ENCODE data around the gene LSM10. TPM values are rescaled to one million over a fixed set of nuclear protein-coding genes. Genes with fewer than 3 reads are reported as not detected.

LSM10 gene
- total RNA-seq, 1 experiment from 2014 or later: 42.2 TPM

GRCh38 chr1:36383240-36383639, 14.5 kb downstream of the LSM10 start:
- peaks cover 12% of the 10 kb centered on the region; the same call in 1 of the 2 replicates for H3K79me2 ChIP-seq (ENCODE audit: insufficient read depth, low read length)
- Mint-ChIP-seq H3K4me1 (peaks cover 33 to 43% of the 10 kb centered on the region in 2 experiments), H3K9me3 (no peaks in the 10 kb centered on the region), H3K36me3 (ENCODE audit: insufficient read depth in 1 of 3, low read depth in 3 of 3) (peaks cover 0 to 5% (median 0%) of the 10 kb centered on the region in 3 experiments; a peak in 2 of 7 replicates), H3K27me3 (ENCODE audit: low read depth) (no peaks in the 10 kb centered on the region), H3K4me3 (no peak overlapping the region), H3K27ac (peak overlapping the region in 2 of 3 experiments; percentile 11 to 78; a peak in 3 of 7 replicates)
- WGBS (ENCODE audit: extremely low coverage, insufficient read length, low lambda C conversion rate): no CpG with 5 or more reads among the region's 4 CpGs
- H3K23me2 ChIP-seq (ENCODE audit: insufficient read length, low read depth, low read length, poor library complexity, severe bottlenecking): peaks cover 11% of the 10 kb centered on the region
- no peak overlapping the region for H2BK120ac ChIP-seq (ENCODE audit: low read depth, low read length, poor library complexity, severe bottlenecking)
- H2BK5ac ChIP-seq (ENCODE audit: insufficient read length, low read length): no peak overlapping the region
- H3K14ac ChIP-seq (ENCODE audit: insufficient read depth, low read length): no peak overlapping the region
- no peak overlapping the region for H2BK15ac ChIP-seq (ENCODE audit: low read depth, low read length)
- H2AK5ac ChIP-seq (ENCODE audit: insufficient read length, low read length): no peak overlapping the region
- H3K27me3 ChIP-seq (ENCODE audit: insufficient read depth, low read length): no peaks in the 10 kb centered on the region
- H3K27ac ChIP-seq (ENCODE audit: insufficient read length, low read depth, low read length): no peak overlapping the region
- no peak overlapping the region for H4K8ac ChIP-seq (replicated peaks; ENCODE audit: insufficient read length, low read depth, low read length)
- H3K9ac ChIP-seq (ENCODE audit: extremely low read depth, insufficient read length, low read length): no peak overlapping the region
- H3K56ac ChIP-seq (ENCODE audit: insufficient read length, low read depth, low read length): no peak overlapping the region
- no peaks in the 10 kb centered on the region for H3K79me1 ChIP-seq (ENCODE audit: insufficient read depth, low read depth, low read length, poor library complexity, severe bottlenecking)
- H3K23ac ChIP-seq (ENCODE audit: insufficient read length, low read depth, low read length): no peak overlapping the region
- TF ChIP-seq CTCF (conservative IDR thresholded peaks at IDR 0.05): no peak
- no peaks in the 10 kb centered on the region for H4K20me1 ChIP-seq (ENCODE audit: control insufficient read depth, insufficient read depth, insufficient read length)
- H3K9me3 ChIP-seq (ENCODE audit: control insufficient read depth, low read depth, low read length): no peaks in the 10 kb centered on the region
- H3K18ac ChIP-seq (ENCODE audit: insufficient read length, low read depth, low read length): no peak overlapping the region
- H4K91ac ChIP-seq (ENCODE audit: insufficient read length, low read depth, low read length): no peak overlapping the region
- no peak overlapping the region for H4K5ac ChIP-seq (ENCODE audit: insufficient read length, low read depth, low read length)
- no peak overlapping the region for H3K4me2 ChIP-seq (ENCODE audit: insufficient read depth, insufficient read length, low read length)
- no peak overlapping the region for H3K4ac ChIP-seq (ENCODE audit: low read depth, low read length)
- H3T11ph ChIP-seq (ENCODE audit: low read length): no peak overlapping the region
- no peak overlapping the region for H2BK12ac ChIP-seq (ENCODE audit: insufficient read length, low read depth, low read length)
- peaks cover 5% of the 10 kb centered on the region; the same call in 1 of the 2 replicates for H3K4me1 ChIP-seq (ENCODE audit: insufficient read depth, low read length)
- no peak overlapping the region for H2AFZ ChIP-seq (ENCODE audit: low read length)
- DNase-seq: no peak
- H2BK20ac ChIP-seq (ENCODE audit: low read depth, low read length, poor library complexity, severe bottlenecking): no peak overlapping the region
